ENCODE results near the gene HELZ. TPM values are rescaled to one million over a fixed set of nuclear protein-coding genes. Genes with fewer than 3 reads are reported as not detected.

Gene HELZ
- total RNA-seq, 1 donor from 2014 or later: 86.6 TPM

DNA sequence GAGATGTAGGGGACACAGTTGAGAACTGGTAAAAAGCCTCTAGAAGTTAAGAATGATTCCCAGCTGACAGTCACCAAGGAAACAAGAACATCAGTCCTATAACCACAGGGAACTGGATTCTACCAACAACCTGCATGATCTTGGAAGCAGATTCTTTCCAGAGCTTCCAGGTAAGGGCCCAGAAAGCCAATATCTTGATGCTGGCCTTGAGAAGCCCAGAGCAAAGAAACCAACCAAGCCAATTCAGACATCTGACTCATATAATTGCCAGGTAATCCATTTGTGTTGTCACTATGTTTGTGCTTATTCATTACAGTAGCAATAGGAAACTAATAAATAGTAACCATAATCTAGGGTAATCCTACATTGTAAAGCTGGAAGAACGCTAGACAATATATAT is 119.1 kb downstream of the HELZ start:
- Mint-ChIP-seq H3K27ac (no peak overlapping the region), H3K4me1 (no peaks in the 10 kb centered on the region), H3K9me3 (no peaks in the 10 kb centered on the region), H3K36me3 (peaks cover 15% of the 10 kb centered on the region), H3K27me3 (ENCODE audit: low read depth) (no peaks in the 10 kb centered on the region), H3K4me3 (no peak overlapping the region)
- TF ChIP-seq, protein P1, sequence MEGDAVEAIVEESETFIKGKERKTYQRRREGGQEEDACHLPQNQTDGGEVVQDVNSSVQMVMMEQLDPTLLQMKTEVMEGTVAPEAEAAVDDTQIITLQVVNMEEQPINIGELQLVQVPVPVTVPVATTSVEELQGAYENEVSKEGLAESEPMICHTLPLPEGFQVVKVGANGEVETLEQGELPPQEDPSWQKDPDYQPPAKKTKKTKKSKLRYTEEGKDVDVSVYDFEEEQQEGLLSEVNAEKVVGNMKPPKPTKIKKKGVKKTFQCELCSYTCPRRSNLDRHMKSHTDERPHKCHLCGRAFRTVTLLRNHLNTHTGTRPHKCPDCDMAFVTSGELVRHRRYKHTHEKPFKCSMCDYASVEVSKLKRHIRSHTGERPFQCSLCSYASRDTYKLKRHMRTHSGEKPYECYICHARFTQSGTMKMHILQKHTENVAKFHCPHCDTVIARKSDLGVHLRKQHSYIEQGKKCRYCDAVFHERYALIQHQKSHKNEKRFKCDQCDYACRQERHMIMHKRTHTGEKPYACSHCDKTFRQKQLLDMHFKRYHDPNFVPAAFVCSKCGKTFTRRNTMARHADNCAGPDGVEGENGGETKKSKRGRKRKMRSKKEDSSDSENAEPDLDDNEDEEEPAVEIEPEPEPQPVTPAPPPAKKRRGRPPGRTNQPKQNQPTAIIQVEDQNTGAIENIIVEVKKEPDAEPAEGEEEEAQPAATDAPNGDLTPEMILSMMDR (IDR thresholded peaks at IDR 0.05; ENCODE audit: unreplicated experiment): no peak
- no peak for DNase-seq (ENCODE audit: low spot score in 2 of 2, unreplicated experiment in 2 of 2)

DNA sequence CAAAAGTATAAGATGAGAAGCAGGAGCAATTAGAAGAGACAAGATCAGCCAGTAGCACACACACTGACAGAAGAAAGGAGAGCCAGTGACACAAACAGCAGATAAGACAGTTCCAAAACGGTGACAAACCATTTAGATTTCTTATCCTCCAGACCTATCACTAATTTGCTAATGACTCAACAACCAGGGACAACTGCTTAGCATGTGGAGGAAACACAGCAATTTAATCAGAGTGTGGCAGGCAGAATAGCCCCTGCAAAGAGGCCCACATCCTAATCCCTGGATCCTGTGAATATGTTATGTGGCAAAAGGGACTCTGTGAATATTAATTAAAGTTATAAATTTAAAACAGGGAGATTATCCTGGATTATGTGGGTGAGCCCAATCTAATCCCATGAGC is 119.6 kb downstream of the HELZ start:
- H3K27ac Mint-ChIP-seq: no peak overlapping the region
- no peak for DNase-seq (ENCODE audit: low spot score in 2 of 2, unreplicated experiment in 2 of 2)

DNA sequence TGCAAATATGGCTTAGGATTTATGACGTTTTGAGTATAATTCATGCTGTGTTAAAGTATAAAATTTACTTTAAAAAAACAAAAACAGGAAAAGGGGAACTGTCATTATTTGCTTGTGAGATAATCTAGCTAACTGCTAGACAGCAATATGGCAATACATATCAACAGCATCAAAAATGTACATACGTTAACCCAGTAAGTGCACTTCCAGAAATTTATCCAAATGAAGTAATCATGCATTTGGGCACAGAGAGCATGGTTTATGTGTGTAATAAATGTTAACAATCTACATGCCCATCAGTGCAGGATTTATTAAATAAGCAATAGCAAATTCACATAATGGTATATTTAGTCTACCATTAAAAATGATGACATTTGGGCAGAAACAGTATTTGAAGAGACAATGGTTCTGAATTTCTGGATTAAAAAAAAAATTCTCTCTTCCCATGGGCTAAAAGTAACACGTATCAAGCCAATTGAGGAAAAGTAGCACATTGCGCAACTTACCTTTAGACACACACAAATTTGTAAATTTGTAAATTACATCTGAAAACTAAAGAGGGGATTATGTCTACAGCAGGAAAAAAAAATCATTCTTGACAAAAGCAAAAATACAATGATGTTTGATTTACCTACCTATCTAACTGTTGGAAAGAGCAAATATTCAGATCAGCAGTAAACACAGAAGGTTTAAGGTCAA is 120.4 kb downstream of the HELZ start:
- no peak for DNase-seq (ENCODE audit: low spot score in 2 of 2, unreplicated experiment in 2 of 2)
- H3K9me3 Mint-ChIP-seq: no peaks in the 10 kb centered on the region
- H3K27me3 Mint-ChIP-seq (ENCODE audit: low read depth): no peaks in the 10 kb centered on the region
- H3K27ac Mint-ChIP-seq: no peak overlapping the region
- TF ChIP-seq, protein P1 (IDR thresholded peaks at IDR 0.05; ENCODE audit: unreplicated experiment): no peak
- no peak overlapping the region for H3K4me3 Mint-ChIP-seq
- peaks cover 23% of the 10 kb centered on the region for H3K36me3 Mint-ChIP-seq
- H3K4me1 Mint-ChIP-seq: no peaks in the 10 kb centered on the region

More for the DNA sequence above, 119.6 kb downstream of the HELZ start:
- Mint-ChIP-seq H3K4me3 (no peak overlapping the region), H3K4me1 (no peaks in the 10 kb centered on the region), H3K9me3 (no peaks in the 10 kb centered on the region), H3K36me3 (peaks cover 19% of the 10 kb centered on the region), H3K27me3 (ENCODE audit: low read depth) (no peaks in the 10 kb centered on the region)
- TF ChIP-seq, protein P1 (IDR thresholded peaks at IDR 0.05; ENCODE audit: unreplicated experiment): no peak

DNA sequence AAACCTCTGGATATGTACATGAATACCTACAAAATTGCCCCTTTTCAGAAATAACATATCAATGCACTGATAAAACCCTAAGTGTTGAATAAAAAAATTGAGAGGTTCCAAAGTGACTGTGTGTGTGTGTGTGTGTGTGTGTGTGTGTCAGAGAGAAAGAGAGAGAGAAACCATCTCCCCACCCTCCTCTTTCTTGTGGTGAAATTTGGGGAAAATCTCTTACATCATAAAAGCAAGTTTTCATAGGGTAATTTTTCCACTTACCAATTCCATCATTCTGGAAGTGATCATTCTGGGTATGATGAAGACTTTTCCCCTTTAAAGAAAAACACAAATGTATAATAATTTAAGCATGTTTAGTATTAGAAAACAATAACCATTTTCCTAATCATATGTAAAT is 121.3 kb downstream of the HELZ start:
- Mint-ChIP-seq H3K27ac (no peak overlapping the region), H3K4me3 (no peak overlapping the region)

DNA sequence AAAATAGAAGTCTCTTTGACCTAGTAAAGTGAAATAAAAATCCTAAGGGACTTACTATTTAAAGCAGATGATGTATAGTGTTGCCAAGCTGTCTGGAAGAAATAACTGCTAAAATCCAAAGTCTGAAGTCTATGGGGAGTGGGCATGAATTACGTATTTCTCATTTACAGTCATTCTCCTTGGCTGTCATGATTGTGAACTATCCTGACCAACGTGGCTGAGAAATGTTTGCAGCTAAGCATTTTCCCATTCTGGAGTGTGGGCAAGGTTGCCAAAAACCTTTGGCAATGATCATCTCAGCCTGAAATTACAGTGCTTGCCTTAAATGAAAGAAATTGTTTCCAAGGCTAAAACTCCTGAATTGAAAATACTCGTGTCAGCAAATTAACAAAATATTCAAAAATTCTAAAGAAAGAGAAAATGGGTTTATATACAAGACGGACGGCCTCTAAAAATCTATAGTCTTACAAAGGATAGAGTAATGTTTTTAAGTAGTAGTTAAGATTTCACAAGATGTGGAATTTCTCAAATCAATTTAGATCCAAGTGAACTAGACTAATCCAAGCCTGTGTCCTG is 123.6 kb downstream of the HELZ start:
- no peak overlapping the region for H3K4me3 Mint-ChIP-seq
- H3K4me1 Mint-ChIP-seq: no peaks in the 10 kb centered on the region
- H3K36me3 Mint-ChIP-seq: peaks cover 40% of the 10 kb centered on the region
- no peak overlapping the region for H3K27ac Mint-ChIP-seq
- peaks cover 11% of the 10 kb centered on the region for H3K9me3 Mint-ChIP-seq
- H3K27me3 Mint-ChIP-seq (ENCODE audit: low read depth): no peaks in the 10 kb centered on the region
- TF ChIP-seq, protein P1 (IDR thresholded peaks at IDR 0.05; ENCODE audit: unreplicated experiment): no peak
- DNase-seq (ENCODE audit: low spot score in 2 of 2, unreplicated experiment in 2 of 2): no peak

More for the DNA sequence above, 121.3 kb downstream of the HELZ start:
- Mint-ChIP-seq H3K9me3 (no peaks in the 10 kb centered on the region), H3K36me3 (peaks cover 27% of the 10 kb centered on the region), H3K4me1 (no peaks in the 10 kb centered on the region), H3K27me3 (ENCODE audit: low read depth) (no peaks in the 10 kb centered on the region)
- TF ChIP-seq, protein P1 (IDR thresholded peaks at IDR 0.05; ENCODE audit: unreplicated experiment): no peak
- no peak for DNase-seq (ENCODE audit: low spot score in 2 of 2, unreplicated experiment in 2 of 2)
